IMR-90 (cell line): Measurements from ENCODE around the gene ABCE1. TPM values are rescaled to one million over a fixed set of nuclear protein-coding genes. Genes with fewer than 3 reads are reported as not detected.
A peak's percentile ranks its signal among the peaks of the same experiment; 100 is the strongest.

Source experiments
- ATAC-seq: fragments of 200-7000 bp; cut with Tn5 transposase; 2 replicates; pipeline ENCODE4 v1.9.1; 2020; ENCODE audit warnings: low read depth, mild to moderate bottlenecking, moderate library complexity
- BruUV-seq: library from RNA; stranded (reverse); fragments of 400-500 nt; replicated peaks from 2 replicates; lab custom pipeline; 2021; lab: Mats Ljungman, UMichigan
- CTCF ChIA-PET: fragments of 300-600 bp; formaldehyde crosslinking; extraction: SDS; loops from one replicate; lab custom pipeline; 2021; ENCODE audit warnings: antibody characterized with exemption; lab: Yijun Ruan, JAX
- POLR2A ChIA-PET: fragments of 300-600 bp; sonication (Branson Sonifier 250); formaldehyde crosslinking; loops from one replicate; lab custom pipeline; 2022; ENCODE audit warnings: antibody characterized with exemption; ENCODE audit not compliant: unreplicated experiment; lab: Charles Lee
- DNase-seq: peaks from one replicate; pipeline ENCODE4 v3.0.0; 2013
- H2AFZ ChIP-seq: replicated peaks from 2 replicates; pipeline ENCODE3; 2013; ENCODE audit warnings: low read length, mild to moderate bottlenecking; ENCODE audit not compliant: poor library complexity
- H2AK5ac ChIP-seq: 2 replicates; pipeline ENCODE4 v1.6.1; 2013; ENCODE audit warnings: low read depth, low read length, inconsistent platforms
- H2AK9ac ChIP-seq: replicated peaks from 2 replicates; pipeline ENCODE3; 2013; ENCODE audit warnings: mild to moderate bottlenecking, low read depth, low read length, moderate library complexity; ENCODE audit not compliant: poor library complexity
- H2BK120ac ChIP-seq: 2 replicates; pipeline ENCODE4 v1.6.1; 2013; ENCODE audit warnings: low read depth, low read length, inconsistent platforms
- H2BK15ac ChIP-seq: 3 replicates; pipeline ENCODE4 v1.6.1; 2013; ENCODE audit warnings: low read depth, low read length, inconsistent platforms
- H2BK20ac ChIP-seq: 2 replicates; pipeline ENCODE4 v1.6.1; 2013; ENCODE audit warnings: low read depth, mild to moderate bottlenecking, inconsistent platforms, low read length, moderate library complexity
- H2BK5ac ChIP-seq: 2 replicates; pipeline ENCODE4 v1.6.1; 2013; ENCODE audit warnings: mild to moderate bottlenecking, low read depth, low read length, inconsistent platforms; ENCODE audit not compliant: poor library complexity, severe bottlenecking
- H3K14ac ChIP-seq: replicated peaks from 2 replicates; pipeline ENCODE4 v1.6.1; 2013; ENCODE audit warnings: low read depth, low read length, inconsistent platforms
- H3K18ac ChIP-seq: 2 replicates; pipeline ENCODE4 v1.6.1; 2013; ENCODE audit warnings: low read depth, low read length, control low read depth
- H3K23ac ChIP-seq: 2 replicates; pipeline ENCODE4 v1.6.1; 2013; ENCODE audit warnings: low read depth, low read length, inconsistent platforms
- H3K27ac ChIP-seq: 2 replicates; pipeline ENCODE4 v1.5.1; 2013; ENCODE audit warnings: mild to moderate bottlenecking, control low read depth, low read length; ENCODE audit not compliant: insufficient read depth
- H3K27me3 ChIP-seq: 2 replicates; pipeline ENCODE4 v1.6.1; 2013; ENCODE audit warnings: low read length; ENCODE audit not compliant: control insufficient read depth, insufficient read depth
- H3K36me3 ChIP-seq: 2 replicates; pipeline ENCODE4 v1.6.1; 2013; ENCODE audit warnings: low read length, mixed read lengths; ENCODE audit not compliant: control insufficient read depth, insufficient read depth
- H3K4ac ChIP-seq: 2 replicates; pipeline ENCODE4 v1.6.1; 2013; ENCODE audit warnings: low read depth, low read length, inconsistent platforms
- H3K4me1 ChIP-seq: 2 replicates; pipeline ENCODE4 v1.6.1; 2013; ENCODE audit warnings: low read length, mixed read lengths; ENCODE audit not compliant: control insufficient read depth, insufficient read depth
- H3K4me2 ChIP-seq: 2 replicates; pipeline ENCODE4 v1.6.1; 2013; ENCODE audit warnings: low read depth, mild to moderate bottlenecking, control low read depth, low read length, moderate library complexity
- H3K4me3 ChIP-seq: 2 replicates; pipeline ENCODE4 v1.5.1; 2013; ENCODE audit warnings: low read depth, mild to moderate bottlenecking, control low read depth, low read length, moderate library complexity; ENCODE audit not compliant: insufficient read depth
- H3K56ac ChIP-seq: 2 replicates; pipeline ENCODE4 v1.6.1; 2013; ENCODE audit warnings: low read length, inconsistent platforms; ENCODE audit not compliant: insufficient read depth; ENCODE audit errors: extremely low read depth
- H3K79me1 ChIP-seq, 2 experiments: 2 replicates each; pipeline ENCODE4 v1.6.1; 2013; ENCODE audit warnings: low read length in 2 of 2, inconsistent platforms in 1 of 2, low read depth in 1 of 2
- H3K9ac ChIP-seq: 2 replicates; pipeline ENCODE4 v1.6.1; 2013; ENCODE audit warnings: low read depth, low read length, control low read depth
- H3K9me1 ChIP-seq: 2 replicates; pipeline ENCODE4 v1.6.1; 2013; ENCODE audit warnings: low read length, inconsistent platforms; ENCODE audit not compliant: insufficient read depth
- H3K9me3 ChIP-seq: 2 replicates; pipeline ENCODE4 v1.6.1; 2013; ENCODE audit warnings: low read length; ENCODE audit not compliant: control insufficient read depth, insufficient read depth
- H4K20me1 ChIP-seq: 2 replicates; pipeline ENCODE4 v1.6.1; 2013; ENCODE audit warnings: low read length, inconsistent platforms; ENCODE audit not compliant: insufficient read depth
- H4K5ac ChIP-seq: 2 replicates; pipeline ENCODE4 v1.6.1; 2013; ENCODE audit warnings: mild to moderate bottlenecking, low read depth, low read length, control low read depth
- H4K8ac ChIP-seq, 2 experiments: 2 replicates each; pipeline ENCODE4 v1.6.1; 2013; ENCODE audit warnings: low read depth in 2 of 2, low read length in 2 of 2, control low read depth in 1 of 2, inconsistent platforms in 1 of 2
- H4K91ac ChIP-seq: 2 replicates; pipeline ENCODE4 v1.6.1; 2013; ENCODE audit warnings: low read depth, low read length, inconsistent platforms; ENCODE audit not compliant: insufficient read depth
- CEBPB ChIP-seq: IDR thresholded peaks from 2 replicates; pipeline ENCODE4 v1.6.1; 2012; ENCODE audit warnings: low read depth, low read length, improper control_type of control experiment
- RFX5 ChIP-seq: IDR thresholded peaks from 2 replicates; pipeline ENCODE4 v1.8.0; 2012; ENCODE audit warnings: low read depth, mild to moderate bottlenecking, low read length, moderate library complexity
- WGBS, 2 experiments: methylation state at CpG; one replicate each; pipeline versions ENCODE4 v1.1.5 to v1.1.7; 2013; ENCODE audit warnings: missing lambda C conversion rate in 2 of 2; ENCODE audit not compliant: insufficient read length in 1 of 2; ENCODE audit errors: extremely low coverage in 2 of 2; 5-methylcytosine and 5-hydroxymethylcytosine counted together
- dilution Hi-C: fragments of 300-500 bp; cut with HindIII; formaldehyde crosslinking; loops from one replicate; pipeline ENCODE4 v1.14.3; 2018; ENCODE audit warnings: low sequenced_read_pairs; ENCODE audit not compliant: unreplicated experiment
- in situ Hi-C: fragments of 300-500 bp; cut with MboI; formaldehyde crosslinking; loops from 3 replicates; pipeline ENCODE4 v1.14.3; 2019; ENCODE audit warnings: low sequenced_read_pairs, inconsistent platforms, mixed read lengths
- intact Hi-C: fragments of 100-400 bp; cut with micrococcal nuclease; formaldehyde crosslinking; loops from 2 replicates; pipeline ENCODE4 v1.10.0; 2022
- polyA plus RNA-seq, 3 experiments: library from polyadenylated mRNA; depleted of rRNA; stranded (reverse); fragments of >200 nt; gene quantifications; 2 replicates each; pipeline ENCODE4 v1.2.3, GENCODE V29; 2012; ENCODE audit warnings: low replicate concordance in 1 of 3
- total RNA-seq: library from RNA; depleted of rRNA; stranded (reverse); fragments of >200 nt; gene quantifications from 2 replicates; pipeline ENCODE4 v1.2.3, GENCODE V29; 2012

The ABCE1 gene
- total and polyA plus RNA-seq, 2 of the 4 experiments (the other 2 are of a cell fraction) = 54.5 to 219 TPM

DNA sequence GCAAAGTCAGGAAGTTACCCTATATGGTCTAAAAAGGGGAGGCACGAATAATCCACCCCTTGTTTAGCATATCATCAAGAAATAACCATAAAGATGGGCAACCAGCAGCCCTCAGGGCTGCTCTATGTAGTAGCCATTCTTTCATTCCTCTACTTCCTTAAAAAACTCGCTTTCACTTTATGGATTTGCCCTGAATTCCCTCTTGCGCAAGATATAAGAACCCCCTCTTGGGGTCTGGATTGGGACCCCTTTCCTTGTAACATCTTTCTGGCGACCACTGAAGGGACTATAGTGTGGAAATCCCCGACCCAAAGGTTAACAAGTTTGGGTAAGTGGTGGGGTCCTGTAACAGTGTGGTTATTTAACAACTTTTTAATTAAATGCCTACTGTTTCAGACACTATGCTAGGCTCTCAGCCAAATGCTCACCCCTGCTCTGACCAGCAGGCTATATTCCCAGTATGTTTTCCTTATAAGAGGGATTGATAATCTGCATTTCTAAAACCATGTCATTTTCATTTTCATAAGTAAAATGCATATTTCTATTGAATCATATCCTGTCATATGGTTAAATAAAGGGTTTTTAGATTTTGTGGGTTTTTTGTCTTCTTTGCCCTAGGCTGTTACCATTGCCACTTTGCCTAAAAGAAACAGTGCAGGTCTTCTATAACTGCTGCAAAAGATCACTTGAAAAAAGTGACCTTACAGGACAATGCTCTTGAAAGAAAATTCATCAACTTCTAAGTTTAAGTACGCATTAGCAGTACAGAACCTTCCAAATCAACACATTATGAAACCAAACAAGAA is 41.6 kb upstream of the ABCE1 start:
- H3K14ac ChIP-seq = no peak overlapping the region
- no peak overlapping the region for H3K23ac ChIP-seq
- no peak overlapping the region for H2BK20ac ChIP-seq
- no peak overlapping the region for H3K56ac ChIP-seq
- CTCF ChIA-PET = no interaction called here
- no peak overlapping the region for H4K5ac ChIP-seq
- intact Hi-C loops (no loop called here), in situ Hi-C loops (no loop called here), dilution Hi-C loops (no loop called here)
- H3K79me1 ChIP-seq = peaks cover 2 to 3% of the 10 kb centered on the region in 2 experiments; a peak in 3 of 4 replicates
- POLR2A ChIA-PET = no interaction called here
- no peak overlapping the region for H3K18ac ChIP-seq
- no peak overlapping the region for H2AK9ac ChIP-seq
- H2AK5ac ChIP-seq = no peak overlapping the region
- H3K4ac ChIP-seq = no peak overlapping the region
- ATAC-seq = no peak
- DNase-seq = no peak
- no peak overlapping the region for H3K9ac ChIP-seq
- no peak overlapping the region for H4K8ac ChIP-seq
- BruUV-seq = no TSS peak
- no peak overlapping the region for H3K4me2 ChIP-seq
- H3K27ac ChIP-seq = no peak overlapping the region
- no peak overlapping the region for H4K91ac ChIP-seq
- H2BK120ac ChIP-seq = no peak overlapping the region
- TF ChIP-seq RFX5 (no peak), CEBPB (peak; percentile 51; the same call in 1 of the 2 replicates)
- no peaks in the 10 kb centered on the region for H3K36me3 ChIP-seq
- no peaks in the 10 kb centered on the region for H3K9me3 ChIP-seq
- H2AFZ ChIP-seq = no peak overlapping the region
- no peaks in the 10 kb centered on the region for H3K4me1 ChIP-seq
- no peaks in the 10 kb centered on the region for H3K9me1 ChIP-seq
- no peak overlapping the region for H2BK15ac ChIP-seq
- no CpG with 5 or more reads among the region's 6 CpGs for WGBS, 2 experiments
- no peak overlapping the region for H3K4me3 ChIP-seq
- H2BK5ac ChIP-seq = no peak overlapping the region
- no peaks in the 10 kb centered on the region for H4K20me1 ChIP-seq
- no peaks in the 10 kb centered on the region for H3K27me3 ChIP-seq
